GM06990 (cell line): ENCODE results near the gene ATP11A.

Source experiments
- DNase-seq: peaks from one replicate; pipeline ENCODE4 v3.0.0-alpha.2; 2011; ENCODE audit not compliant: insufficient read length; ENCODE audit errors: extremely low read depth
- H3K27me3 ChIP-seq: replicated peaks from 2 replicates; pipeline ENCODE4 v1.6.0; 2011; ENCODE audit warnings: low read length; ENCODE audit not compliant: control insufficient read depth, insufficient read depth
- H3K36me3 ChIP-seq: 2 replicates; pipeline ENCODE4 v1.5.1; 2011; ENCODE audit warnings: low read length; ENCODE audit not compliant: control insufficient read depth, insufficient read depth
- H3K4me3 ChIP-seq: replicated peaks from 2 replicates; pipeline ENCODE4 v1.5.1; 2011; ENCODE audit warnings: low read depth, mild to moderate bottlenecking, control low read depth, low read length
- CTCF ChIP-seq: IDR thresholded peaks from 2 replicates; pipeline ENCODE4 v1.5.1; 2011; ENCODE audit warnings: low read length, control low read depth, mild to moderate bottlenecking, inconsistent platforms; ENCODE audit not compliant: insufficient read depth, poor library complexity, severe bottlenecking

The ATP11A gene

GRCh38 chr13:112652512-112653070, 37.2 kb upstream of the ATP11A start:
- Histone ChIP-seq H3K36me3 (no peaks in the 10 kb centered on the region), H3K27me3 (no peaks in the 10 kb centered on the region), H3K4me3 (no peak overlapping the region)
- no peak for TF ChIP-seq CTCF
- DNase-seq: no peak

- H3K36me3 ChIP-seq: no peaks in the 10 kb centered on the region
- no peak for DNase-seq
- no peaks in the 10 kb centered on the region for H3K27me3 ChIP-seq
- no peak for TF ChIP-seq CTCF
- no peak overlapping the region for H3K4me3 ChIP-seq
These were observed 36.8 kb upstream of the ATP11A start for GRCh38 chr13:112653071-112653470.

- no peak for TF ChIP-seq CTCF
- no peaks in the 10 kb centered on the region for H3K36me3 ChIP-seq
- DNase-seq: no peak
- no peaks in the 10 kb centered on the region for H3K27me3 ChIP-seq
- H3K4me3 ChIP-seq: no peak overlapping the region
These were observed 33.9 kb upstream of the ATP11A start for GRCh38 chr13:112655913-112656312.

GRCh38 chr13:112657850-112658445, 31.9 kb upstream of the ATP11A start:
- DNase-seq: no peak
- no peaks in the 10 kb centered on the region for H3K36me3 ChIP-seq
- no peak overlapping the region for H3K4me3 ChIP-seq
- H3K27me3 ChIP-seq: no peaks in the 10 kb centered on the region
- TF ChIP-seq CTCF: no peak

GRCh38 chr13:112658808-112659207, 31.0 kb upstream of the ATP11A start:
- no peak for DNase-seq
- Histone ChIP-seq H3K27me3 (no peaks in the 10 kb centered on the region), H3K36me3 (no peaks in the 10 kb centered on the region), H3K4me3 (no peak overlapping the region)
- TF ChIP-seq CTCF: no peak

- no peaks in the 10 kb centered on the region for H3K36me3 ChIP-seq
- H3K27me3 ChIP-seq: no peaks in the 10 kb centered on the region
- no peak overlapping the region for H3K4me3 ChIP-seq
- TF ChIP-seq CTCF: no peak
- DNase-seq: no peak
These were observed 28.5 kb upstream of the ATP11A start for GRCh38 chr13:112661291-112661690.
